Ecto neural progenitor cell (in vitro differentiated cells): ENCODE data around the gene ABCA1.
"Not testable (repeated sequence)": the region's sequence is repeated elsewhere in the genome, so short reads cannot be mapped to it uniquely, and the experiment has no call there.

ENCODE experiments used
- DNase-seq: peaks from one replicate; pipeline ENCODE4 v3.0.0-alpha.2; 2018; ENCODE audit warnings: low spot score

The ABCA1 gene

DNA sequence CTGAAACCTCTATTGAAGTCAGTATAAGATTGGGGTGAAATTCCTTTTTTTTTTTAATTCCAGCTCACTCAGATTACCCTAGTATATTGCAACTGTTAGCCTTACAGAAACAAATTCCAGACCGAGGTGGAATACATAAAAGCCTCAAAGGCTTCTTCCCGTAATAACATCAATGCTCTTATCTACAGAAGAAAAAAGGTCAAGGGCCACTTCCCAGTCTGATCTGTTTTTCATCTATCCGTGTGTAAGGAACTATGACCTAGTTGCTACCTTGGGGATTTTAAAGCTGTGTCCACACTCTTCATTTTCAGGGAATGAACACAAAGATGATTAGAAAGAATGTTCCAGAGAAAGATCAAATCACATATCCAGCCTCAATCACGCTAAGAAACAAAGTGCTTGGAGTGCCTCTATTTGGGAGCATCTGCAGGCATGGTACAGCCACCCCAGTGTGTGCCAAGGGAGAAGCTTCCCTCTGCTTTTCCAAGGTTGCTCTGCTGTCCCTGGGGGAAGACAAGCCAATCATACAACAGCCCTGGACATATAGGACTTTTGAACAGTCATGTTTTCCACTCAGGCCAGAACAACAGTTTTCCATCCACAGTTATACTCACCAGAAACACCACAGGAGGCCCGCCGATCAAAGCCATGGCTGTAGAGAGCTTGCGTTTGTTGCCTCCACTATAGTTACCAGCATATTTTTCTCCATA is 140.5 kb downstream of the ABCA1 start:
- DNase-seq, result no peak

DNA sequence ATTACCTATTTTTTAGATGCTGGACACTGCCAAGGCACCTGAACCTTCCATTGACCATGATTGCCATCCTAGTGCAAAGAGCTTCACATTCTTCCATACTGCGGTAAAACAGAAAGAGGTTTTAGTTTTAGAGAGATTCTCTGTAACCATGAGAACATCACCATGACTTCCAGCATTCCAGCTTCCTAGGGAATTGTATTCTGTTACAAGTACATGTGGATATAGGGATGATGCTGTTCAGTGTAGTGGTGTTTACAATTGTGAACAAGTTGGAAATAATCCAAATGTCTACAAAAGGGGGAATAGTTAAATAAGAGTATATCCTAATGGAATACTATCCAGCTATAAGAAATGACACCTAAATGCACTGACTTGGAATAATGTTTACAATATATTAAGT is 141.7 kb downstream of the ABCA1 start:
- DNase-seq, result no peak

DNA sequence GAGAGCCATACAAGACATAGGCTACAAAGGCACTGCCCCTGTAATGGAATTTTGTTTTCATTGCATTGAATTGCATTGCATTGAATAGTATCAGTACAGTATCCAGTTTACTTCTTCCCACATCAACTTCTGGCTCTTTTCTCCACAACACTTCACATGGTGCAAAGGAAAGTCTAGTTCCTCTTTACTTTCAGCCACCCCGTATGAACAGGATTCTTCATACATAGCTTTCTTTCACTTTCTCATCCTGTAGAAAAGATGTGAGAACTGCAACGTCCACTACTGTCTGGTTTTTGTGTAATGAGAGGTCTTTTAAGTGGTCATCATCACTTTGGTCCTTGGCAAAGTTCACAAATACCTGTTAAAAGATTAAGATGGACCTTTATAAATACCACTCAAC is 143.9 kb downstream of the ABCA1 start:
- no peak for DNase-seq

DNA sequence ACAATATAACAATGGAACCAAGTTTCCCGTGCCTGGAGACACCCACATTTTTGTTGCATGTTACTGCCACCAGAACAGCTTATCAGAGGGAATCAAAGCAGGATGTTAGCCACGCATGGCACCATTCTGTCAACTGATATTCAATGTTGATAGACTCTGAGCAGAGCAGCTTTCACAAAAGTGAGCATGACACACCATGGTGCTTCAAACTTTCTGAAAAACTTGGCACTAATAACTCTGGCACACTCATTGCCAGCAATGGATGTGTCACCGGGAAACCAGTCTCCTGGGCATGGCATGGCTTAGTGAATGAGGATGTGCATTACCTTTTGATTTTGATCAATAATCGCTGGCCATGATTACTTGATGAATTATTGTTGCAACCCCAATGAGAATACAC is 144.4 kb downstream of the ABCA1 start:
- DNase-seq, result no peak

DNA sequence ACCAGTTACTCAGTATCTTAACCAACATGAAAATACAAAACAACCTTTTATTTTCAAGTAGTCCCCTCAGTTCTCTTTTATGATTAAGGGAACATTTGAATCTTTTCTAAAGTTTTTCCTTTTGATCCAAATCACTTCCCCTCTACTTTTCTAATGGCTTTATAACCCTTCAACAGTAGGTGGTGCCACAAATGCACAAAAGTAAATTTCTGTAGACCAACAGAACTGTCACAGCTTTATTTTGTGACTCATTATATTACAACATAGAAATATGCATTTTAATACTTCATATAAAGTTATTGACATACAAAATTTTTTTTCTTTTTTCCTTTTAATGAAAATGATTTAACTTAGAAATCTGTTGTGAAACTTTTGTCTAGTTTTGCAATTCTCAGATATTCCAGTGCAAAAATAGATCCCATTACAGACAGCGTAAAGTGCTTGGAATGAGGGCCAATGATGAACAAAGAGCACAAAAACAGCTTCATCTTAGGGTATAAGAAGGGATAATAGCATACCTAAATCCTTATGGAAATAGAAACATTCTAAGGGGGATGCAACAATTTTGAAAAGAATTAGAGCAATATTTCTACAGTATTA is 147.1 kb downstream of the ABCA1 start:
- no peak for DNase-seq

DNA sequence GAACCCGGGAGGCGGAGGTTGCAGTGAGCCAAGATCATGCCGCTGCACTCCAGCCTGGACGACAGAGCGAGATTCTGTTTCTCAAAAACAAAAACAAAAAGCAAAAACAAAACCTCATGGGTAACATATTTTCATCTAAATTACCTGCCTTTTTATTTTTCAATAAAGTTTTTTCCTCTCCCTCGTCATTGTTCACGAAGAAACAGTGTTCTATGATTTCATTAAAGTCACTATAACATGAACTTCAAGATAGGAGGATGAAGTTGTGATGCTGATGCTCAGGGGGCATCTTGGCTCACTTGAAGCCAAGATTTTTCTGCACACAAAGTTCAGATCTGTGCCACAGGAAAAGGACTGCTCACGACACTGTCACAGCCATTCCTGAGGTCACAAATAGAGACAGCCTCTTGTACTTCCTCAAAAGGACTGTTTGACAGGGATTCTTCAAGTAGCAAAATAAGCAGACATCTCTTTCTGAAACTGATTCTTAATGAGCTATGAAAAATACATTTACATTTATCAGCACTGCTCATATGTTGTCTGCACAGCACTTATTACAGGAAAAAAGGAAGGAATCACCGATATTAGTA is 147.9 kb downstream of the ABCA1 start:
- DNase-seq, result no peak

DNA sequence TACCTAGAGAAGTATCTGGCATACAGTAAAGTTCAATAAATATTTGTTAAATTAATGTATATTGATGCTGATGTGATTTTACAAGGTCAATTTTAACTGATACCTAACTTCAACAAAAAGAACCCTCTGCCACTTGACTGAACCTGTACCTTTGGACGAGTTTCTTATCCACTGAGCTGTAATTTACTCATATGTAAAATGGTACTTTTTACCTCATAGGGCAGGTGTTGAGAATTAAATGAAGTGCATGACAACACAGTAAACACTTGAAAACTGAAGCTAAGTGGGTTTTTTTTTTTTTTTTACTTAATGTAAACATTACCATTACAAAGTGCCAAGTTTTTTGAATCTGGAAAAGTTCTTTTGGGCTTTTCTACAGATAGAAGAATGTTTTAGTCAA is 148.6 kb downstream of the ABCA1 start:
- no peak for DNase-seq

DNA sequence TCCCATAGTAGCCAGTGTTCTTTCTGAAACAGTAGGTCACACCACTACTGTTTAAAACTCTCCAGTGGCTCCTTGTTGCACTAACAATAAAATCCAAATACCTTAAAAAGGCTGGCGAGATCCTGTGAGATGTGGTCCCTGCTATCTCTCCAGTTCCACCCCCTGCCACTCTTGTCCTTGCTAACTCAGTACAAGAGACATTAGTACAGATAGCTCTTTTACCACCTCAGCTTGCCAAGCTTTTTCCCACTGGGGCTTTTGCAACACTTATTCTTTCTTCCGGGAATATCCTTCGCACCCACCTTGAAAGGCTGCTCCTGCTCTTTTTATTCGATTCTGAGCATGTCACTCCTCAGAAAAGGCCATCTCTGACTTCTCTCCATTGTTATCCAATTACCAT is 149.2 kb downstream of the ABCA1 start:
- no peak for DNase-seq

DNA sequence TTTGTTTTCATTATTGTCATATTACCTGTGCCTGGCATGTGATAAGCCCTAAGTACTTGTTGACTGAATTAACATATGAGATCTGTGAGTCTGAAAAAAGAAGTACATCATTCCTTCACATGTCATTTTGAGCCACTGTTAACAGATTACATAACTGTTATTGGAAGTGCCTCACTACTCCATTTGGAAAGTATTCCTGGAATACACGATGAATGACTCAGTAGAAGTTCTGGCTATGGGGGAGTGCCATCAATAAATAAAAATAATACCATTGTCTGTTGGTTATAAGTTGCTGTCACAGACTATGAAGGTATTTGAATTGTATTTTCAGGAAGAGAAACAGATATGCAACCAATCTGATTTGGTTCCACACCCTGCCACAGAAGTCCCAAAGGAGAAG is 151.2 kb downstream of the ABCA1 start:
- no peak for DNase-seq

DNA sequence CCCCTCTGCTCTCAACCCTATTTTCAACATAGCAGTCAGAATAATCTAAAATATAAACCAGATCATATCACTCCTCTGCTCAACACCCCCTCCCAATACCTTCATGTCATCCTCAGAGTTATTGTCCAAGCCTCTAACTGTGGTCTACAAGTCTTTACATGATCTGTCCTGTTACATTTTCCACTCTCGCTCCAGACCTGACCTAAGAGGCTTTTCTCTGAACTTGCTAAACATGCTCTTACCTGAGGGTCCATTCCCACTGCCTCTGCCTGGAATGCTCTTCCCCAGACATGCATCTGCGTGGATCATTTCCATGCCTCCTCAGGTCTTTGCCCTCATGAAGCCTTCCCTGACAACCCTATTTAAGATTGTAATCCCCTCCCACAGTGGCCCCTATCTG is 152.0 kb downstream of the ABCA1 start:
- DNase-seq, result no peak

DNA sequence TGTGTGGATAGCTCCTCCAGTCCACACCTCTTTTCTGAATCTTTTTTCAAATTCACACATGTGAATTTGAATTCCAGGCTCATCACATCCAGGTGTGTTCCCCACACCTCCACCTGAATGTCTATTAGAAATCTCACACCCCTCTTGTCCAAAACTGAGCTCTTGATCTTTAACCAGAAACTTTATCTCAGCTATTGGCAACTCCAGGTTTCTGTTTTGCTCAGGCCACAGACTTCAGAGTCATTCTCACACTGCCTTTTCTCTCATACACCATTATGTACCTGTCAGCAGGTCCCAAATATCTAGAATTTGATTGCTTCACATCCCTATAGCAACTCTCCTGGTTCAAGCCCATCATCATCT is 152.4 kb downstream of the ABCA1 start:
- no peak for DNase-seq

DNA sequence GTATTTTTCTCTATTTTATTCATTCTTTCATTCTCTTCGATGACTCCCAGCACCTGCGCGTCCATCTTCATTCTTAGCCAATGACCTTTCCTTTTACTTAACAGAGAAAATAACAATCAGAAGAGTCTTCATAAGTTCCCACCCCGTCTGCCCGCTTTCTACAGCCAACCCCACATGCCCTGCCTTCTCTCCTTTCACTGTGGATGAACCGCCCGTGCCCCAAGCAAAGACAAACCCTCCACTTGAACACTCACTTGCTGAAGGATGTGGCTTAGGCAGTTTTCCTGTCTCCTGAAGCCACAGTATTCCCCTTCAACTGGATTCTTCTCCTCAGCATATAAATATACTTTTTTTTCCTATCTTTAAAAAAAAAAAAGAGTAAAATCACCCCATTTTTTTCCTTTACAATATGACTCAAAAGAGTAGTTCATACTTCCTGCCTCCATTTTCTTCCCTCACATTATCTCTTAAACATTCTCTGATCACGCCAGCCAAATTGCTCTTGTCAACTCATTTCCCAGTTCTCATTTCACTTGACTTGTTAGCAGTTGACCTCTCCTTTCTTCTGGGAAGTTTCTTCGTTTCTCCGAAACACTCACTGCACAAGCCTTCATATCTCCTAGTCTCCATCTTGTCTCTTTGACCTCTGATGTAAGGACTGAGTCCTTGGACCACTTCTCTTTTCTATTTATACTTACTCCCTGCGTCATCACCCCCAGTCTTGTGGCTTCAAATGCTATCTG is 153.0 kb downstream of the ABCA1 start:
- DNase-seq, result no peak

DNA sequence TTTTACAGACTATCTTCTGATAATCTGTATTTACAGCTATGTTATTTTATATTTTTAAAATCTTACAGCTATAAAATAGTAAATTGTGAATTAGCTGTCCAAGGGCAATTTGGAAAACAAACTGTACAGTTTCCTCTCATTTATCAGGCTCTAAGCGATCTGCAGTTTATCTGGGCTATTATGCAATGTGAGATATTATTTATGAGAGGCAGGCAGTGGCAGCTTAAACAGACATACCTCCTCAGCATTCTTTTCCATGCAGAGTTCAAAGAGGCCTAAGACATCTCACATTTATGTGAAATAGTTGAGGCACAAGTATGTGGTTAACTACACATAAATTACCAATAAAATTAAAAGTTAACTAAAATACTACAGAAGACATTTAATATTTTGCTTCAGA is 153.8 kb downstream of the ABCA1 start:
- no peak for DNase-seq

DNA sequence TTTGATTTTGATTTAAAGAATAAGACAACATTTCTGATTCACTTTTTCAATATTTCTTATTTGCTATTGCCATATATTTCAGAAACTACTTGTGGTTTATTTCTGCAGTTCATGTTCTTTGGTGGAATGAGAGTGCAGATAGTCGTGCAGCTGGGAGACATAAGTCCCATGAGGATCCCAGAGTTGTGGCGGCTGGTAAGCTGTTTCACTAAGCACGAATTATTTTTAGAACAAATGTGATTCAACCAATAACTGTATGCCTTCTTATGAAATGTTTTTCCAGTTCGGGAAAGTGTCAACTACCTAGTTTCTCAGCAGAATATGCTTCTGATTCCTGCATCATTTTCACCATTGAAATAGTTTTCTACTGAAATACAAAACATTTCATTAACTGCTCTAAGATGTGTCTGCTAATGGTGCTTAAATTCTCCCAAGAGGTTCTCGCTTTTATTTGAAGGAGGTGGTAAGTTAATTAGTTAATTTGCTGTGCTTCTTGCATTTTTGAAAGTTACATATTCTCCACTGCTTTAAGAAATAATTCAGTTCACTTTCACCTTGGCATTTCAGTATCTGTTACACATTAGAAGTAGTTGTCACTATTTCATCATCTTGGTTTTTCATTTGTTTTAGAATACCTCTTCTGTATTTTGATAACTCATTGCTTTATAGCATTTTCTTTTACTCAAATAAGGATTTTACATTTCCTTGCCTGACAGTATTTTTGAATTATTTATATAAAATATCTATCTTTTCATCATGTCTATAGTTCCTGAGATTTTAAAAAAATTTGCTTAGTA is 155.0 kb downstream of the ABCA1 start:
- no peak for DNase-seq

DNA sequence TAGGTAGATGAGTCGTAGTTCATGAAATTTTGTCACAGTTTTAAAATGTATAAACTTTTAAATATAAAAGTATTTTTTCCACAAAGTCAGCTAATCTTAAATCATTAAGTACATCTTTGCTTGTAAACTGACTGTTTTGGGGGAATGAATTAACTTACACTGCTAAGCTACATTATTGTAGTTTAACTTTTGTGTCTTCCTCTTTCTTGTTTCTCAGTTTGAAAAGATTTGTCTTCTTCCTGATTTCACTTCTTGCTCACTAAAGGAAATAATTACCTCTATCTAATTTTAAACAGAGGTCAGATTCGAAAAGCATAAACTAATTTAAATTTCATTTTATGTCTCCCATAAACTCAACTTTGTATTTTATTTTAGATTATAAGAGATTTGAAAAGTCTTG is 158.3 kb downstream of the ABCA1 start:
- no peak for DNase-seq

DNA sequence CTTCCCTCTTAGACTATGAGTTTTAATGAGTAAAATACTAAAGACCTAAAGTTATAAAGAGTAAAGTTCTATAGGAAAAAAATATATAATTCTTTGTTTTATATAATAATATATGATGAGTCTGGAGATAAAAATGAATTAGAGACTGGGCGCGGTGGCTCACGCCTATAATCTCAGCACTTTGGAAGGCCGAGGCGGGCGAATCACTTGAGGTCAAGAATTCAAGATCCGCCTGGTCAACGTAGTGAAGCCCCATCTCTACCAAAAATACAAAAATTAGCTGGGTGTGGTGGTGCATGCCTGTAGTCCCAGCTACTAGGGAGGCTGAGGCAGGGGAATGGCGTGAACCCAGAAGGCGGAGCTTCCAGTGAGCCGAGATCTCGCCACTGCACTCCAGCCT is 158.9 kb downstream of the ABCA1 start:
- DNase-seq, result not testable (repeated sequence)

DNA sequence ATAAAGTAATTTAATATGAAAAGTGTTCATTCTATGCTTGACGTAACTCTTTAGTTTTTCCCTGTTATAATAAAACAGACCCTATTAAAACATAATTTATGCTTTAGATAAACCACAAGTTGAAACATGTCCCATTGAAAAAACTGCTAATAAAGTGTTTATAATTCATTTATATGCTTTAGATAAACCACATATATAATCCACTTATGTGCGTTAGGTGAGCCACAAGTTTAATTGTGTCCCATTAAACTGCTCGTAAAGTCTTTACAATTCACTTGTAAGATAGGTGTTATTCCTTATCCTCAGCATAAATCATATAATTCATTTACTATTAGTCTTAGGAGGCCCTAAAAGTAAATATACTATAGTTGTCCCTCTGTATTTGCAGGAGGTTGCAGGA is 160.4 kb downstream of the ABCA1 start:
- no peak for DNase-seq

DNA sequence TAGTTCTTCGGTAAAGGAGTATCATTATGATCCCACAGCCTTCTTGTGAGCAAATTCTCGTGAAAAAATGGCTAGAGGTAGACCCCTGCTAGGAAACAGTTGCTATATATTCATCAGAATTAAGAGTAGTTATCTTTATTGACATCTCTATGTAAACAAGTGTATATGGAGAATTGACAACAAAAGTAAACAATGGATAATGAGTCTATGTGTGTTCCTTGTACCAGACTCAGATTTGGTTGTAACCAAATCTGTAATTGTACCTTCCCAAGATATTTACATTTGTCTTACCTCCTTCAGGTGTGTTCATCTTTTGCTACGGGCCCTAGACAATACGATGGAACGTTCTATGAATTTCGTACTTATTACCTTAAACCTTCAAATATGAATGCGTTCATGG is 161.9 kb downstream of the ABCA1 start:
- no peak for DNase-seq

DNA sequence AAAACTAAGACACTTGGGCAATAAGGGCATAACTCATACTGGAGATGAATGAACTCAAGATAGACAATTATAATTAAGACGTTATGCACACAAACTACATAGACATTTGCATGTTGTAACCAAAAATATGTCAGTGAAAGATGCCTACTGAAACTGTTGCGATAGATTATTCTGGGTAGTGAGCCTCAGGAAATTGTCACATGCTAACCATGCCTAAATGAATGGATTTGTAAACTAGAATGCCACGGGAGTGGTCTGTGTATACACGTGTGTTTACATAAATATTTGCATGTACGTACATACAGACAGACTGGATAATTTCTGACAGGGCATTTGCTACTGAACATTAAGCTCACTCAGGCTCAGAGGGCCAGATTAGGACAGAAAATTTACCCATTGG is 162.8 kb downstream of the ABCA1 start:
- no peak for DNase-seq

DNA sequence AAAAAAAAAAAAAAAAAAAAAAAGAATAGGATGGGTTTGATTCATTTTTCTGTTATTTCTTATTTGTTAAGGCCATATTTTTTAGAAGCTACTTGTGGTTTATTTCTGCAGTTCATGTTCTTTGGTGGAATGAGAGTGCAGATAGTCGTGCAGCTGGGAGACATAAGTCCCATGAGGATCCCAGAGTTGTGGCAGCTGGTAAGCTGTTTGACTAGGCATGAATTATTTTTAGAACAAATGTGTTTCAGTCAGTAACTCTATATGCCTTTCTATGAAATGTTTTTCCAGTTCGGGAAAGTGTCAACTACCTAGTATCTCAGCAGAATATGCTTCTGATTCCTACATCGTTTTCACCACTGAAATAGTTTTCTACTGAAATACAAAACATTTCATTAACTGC is 169.0 kb downstream of the ABCA1 start:
- no peak for DNase-seq

DNA sequence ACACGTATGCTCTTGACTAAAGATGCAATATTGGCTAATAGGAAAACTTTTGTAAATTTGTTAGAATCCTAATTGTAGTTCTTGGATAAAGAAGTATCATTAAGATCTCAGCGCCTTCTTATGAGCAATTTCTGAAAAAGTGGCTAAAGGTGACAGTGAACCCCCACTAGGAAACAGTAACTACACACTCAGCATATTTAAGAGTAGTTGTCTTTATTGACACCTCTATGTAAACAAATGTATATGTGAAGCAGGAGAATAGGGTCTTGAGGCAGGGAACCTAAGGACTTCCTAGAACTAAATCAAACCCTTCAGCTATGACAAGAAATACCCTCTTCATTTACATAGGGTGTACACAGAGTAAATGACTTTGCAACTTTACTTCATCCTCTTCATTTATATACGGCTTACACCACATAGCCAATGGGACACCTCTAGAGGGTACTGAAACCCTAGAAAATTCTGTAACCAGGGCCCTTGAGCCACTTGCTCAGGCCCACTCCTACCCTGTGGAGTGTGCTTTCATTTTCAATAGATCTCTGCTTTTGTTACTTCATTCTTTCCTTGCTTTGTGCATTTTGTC is 177.7 kb downstream of the ABCA1 start:
- no peak for DNase-seq
